Measurements from ENCODE around the gene JTB. TPM values are rescaled to one million over a fixed set of nuclear protein-coding genes. Genes with fewer than 3 reads are reported as not detected.

The JTB gene
- total RNA-seq, 1 donor from 2014 or later = 125 TPM

DNA sequence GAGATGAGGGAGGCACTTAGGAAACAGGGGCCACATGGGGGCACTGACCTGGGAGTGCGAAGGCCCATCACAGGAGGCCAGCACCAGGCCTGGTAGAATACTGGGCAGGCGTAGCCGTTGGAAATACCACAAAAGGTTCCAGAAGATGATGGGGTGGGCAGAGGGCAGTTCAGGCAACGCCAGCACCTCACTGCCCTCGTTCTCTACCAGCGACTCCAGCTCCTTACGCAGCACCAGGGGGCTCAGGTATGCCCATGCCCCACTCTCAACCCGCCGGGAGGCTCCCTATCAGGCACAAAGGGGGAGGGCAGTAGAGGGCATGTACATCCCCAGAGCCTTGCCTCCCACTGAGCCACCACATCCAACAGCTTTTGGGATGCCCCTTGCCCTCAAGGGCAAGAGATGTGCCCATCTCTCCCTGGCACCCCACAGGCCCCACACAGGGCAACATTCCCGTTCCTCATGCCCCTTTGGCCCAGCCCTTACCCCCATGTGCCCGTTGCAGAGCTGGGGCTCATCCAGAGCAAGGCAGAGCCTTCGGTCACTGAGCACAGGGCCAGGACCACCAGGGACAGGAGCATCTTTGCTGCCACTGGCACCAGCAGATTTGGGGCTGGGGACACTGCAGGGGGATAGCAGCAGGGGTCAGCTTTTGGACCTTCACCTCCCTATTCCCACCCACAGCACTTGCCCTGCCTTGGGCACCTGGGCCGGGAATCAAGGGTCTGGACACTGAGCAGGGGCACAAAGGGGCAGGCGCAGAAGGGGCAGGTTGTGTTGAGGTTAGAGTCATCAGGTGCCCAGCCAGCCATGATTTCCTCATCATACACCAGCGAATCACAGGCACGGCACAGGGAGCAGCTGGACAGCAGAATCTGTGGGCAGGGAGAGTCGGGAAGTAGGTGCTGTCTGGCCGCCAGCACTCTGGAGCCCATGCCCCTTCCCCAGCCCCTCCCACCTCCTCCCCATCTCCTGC, 45.0 kb downstream of the JTB start:
- no peak for DNase-seq

DNA sequence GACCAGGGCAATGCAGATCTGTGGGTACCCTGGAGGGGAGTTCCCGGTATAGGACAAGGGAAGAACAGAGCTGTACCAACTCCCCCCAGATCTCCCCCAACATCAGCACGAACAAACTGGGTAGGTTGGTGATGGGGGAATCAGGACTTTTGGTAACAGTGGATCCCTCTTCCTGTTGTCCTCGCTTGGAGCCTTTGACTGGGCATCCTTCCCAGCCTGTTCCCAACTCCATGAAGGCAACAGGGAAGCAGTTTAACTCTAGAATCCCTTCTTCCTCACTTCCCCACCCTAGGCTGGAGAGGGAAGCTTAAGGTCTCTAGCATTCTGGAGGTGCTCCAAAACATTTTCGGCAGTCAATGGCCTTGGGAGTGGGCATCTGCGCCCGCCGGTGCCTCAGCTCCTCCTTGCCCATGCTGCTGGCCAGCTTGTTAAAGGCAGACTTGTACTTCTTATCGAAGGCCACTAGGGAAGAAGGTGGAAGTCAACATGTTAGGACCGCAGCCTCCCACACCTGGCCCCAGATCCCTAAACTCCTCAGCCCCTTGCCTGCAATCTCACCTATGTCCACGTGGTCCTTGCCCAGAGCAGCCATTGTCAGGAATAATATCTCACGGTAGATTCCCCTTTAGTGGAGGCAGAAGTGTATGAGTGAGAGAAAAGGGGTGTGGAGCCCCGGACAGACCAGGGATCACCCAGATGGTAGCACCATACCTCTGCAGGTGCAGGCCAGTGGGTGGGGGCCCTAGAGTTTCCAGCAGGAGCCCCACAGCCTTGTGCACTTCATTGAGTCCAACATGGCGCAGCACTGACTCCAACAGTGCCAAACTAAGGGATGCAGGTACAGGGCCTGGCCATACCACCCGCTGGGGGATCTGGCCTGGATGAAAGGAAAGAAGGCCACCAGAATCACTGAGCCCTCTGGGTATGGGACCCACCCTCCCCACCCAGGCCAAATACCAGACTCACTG, 47.2 kb downstream of the JTB start:
- no peak for DNase-seq

DNA sequence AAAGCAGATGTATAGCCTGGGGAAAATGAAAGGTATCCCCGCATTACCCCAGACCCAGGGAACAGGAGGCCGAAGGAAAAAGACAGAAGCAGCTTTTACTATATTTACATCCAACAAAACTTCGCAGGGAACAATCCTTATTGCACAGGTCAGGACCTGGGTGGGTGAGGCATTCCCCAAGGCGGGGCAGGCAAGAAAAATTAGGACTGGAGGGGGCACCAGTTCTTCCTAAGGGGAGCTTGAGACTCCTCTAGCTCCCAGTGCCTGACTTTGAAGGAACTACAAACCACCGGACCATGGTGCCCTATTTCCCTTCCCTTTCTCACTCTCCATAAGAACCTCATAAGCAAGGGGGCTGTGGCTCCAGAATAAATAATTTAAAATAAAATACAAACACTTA, 48.0 kb downstream of the JTB start:
- DNase-seq = no peak

DNA sequence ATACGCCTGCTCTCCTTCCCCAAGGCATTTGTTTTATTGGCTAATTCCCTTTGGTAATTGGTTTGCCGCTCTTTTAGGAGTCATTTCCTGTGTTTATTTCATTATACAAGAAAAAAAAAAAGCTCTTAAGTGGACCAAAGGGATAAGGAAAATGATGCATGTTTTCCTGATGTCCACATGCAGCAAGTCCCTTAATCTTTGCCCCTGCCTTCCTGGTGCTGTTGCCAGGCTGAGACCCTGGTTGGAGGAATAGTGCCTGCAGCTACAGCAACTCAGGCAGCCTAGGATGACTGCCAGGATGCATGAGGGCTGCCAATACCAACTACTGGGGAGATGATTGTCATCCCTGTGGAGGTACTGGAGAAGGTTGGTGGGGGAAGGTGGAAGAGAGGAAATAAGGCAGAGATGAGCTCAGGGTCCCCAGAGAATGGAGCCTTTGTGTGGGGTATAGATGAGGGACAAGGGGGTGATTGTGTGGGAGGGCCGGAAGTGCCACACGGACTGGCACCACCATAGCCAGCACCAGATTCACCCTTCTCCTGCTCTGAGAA, 48.6 kb downstream of the JTB start:
- DNase-seq = no peak

DNA sequence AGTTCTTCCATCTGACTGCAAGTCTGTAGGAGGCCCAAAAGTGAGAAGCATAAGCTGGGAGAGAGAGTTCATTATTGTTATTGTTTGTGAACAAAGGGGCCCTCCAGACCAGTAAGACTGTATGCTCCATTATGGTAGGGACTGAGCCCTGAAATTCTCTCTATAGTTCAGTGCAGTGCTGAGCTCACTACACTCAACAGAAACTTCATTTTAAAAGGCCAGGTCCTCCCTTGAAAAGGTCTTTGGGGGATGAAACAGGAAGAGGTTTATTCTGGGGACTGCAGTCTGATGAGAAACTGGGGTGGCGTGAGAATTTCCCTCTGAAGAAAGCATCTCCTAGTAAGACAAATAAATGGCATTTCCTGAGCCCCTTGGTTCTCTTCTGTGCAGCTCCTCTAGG, 49.2 kb downstream of the JTB start:
- DNase-seq = no peak

DNA sequence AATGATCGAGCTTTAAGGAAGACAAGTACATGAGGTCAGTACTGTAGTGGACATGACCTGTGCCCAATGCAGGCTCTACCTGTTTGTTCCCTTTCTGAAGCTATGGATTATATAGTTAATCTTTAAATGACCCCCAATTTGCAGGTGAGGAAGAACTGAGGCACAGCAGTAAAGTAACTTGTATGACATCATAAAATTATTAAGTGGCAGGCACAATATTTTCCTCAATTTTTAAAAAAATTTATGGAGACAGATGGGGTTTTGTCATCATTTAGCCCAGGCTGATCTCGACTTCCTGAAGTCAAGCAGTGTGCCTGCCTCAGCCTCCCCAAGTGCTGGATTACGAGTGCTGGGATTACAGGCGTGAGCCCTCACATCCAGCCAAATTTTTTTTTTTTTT, 51.1 kb downstream of the JTB start:
- DNase-seq = no peak

Small RNA genes lying within 50 kb of the gene (small RNA-seq; reads per million reads assigned to genes)
- gene MIR6737 (ENCODE audit: low replicate concordance) = 0.08 reads per million

Other genes with a start within 250 kb of the JTB start
- gene INTS3, start 249.6 kb downstream of the JTB start, total RNA-seq = 34.9 TPM
- gene SLC27A3, start 202.3 kb downstream of the JTB start, total RNA-seq = 15.2 TPM
- 11.2 TPM for gene GATAD2B, start 54.7 kb downstream of the JTB start, total RNA-seq
- 31.1 TPM for gene DENND4B, start 31.0 kb downstream of the JTB start, total RNA-seq
- gene CRTC2, start 19.1 kb downstream of the JTB start, total RNA-seq = 3.2 TPM
- 59.3 TPM for gene SLC39A1, start 14.1 kb downstream of the JTB start, total RNA-seq
- gene CREB3L4, start 9.8 kb downstream of the JTB start, total RNA-seq = 12.0 TPM
- gene RAB13, start 8.7 kb upstream of the JTB start, total RNA-seq = 27.0 TPM
- gene RPS27, start 13.1 kb upstream of the JTB start, total RNA-seq = 1,230 TPM
- gene NUP210L, start 177.4 kb upstream of the JTB start, total RNA-seq = 0.21 TPM
- 278 TPM for gene TPM3, start 214.4 kb upstream of the JTB start, total RNA-seq
- gene CFAP141, start 228.7 kb upstream of the JTB start, total RNA-seq = not detected
- 70.5 TPM for gene UBAP2L, start 243.3 kb upstream of the JTB start, total RNA-seq

Data from tongue (tissue), 3 donors.